Gastrocnemius medialis (tissue), 4 donors: ENCODE measurements around the gene FLT3.

ENCODE experiments used
- POLR2A ChIP-seq, 2 donors: fragments of 450-650 bp; IDR thresholded peaks; one replicate each; pipeline ENCODE4 v1.6.1; 2017; ENCODE audit warnings: antibody characterized with exemption in 2 of 2, mild to moderate bottlenecking in 2 of 2, moderate library complexity in 2 of 2
- TF ChIP-seq, protein P1 (sequence below), 5 experiments: fragments of 450-650 bp in 3 of 5; fragments of 200-600 bp in 2 of 5; sonication (generic) in 2 of 5; IDR thresholded peaks in 4 of 5; conservative IDR thresholded peaks in 1 of 5; 1 replicate in 4 of 5; 2 replicates in 1 of 5; pipeline ENCODE4 v1.5.1; 2016 to 2019; ENCODE audit warnings: antibody characterized with exemption in 5 of 5, mild to moderate bottlenecking in 3 of 5, moderate library complexity in 3 of 5

DNA sequence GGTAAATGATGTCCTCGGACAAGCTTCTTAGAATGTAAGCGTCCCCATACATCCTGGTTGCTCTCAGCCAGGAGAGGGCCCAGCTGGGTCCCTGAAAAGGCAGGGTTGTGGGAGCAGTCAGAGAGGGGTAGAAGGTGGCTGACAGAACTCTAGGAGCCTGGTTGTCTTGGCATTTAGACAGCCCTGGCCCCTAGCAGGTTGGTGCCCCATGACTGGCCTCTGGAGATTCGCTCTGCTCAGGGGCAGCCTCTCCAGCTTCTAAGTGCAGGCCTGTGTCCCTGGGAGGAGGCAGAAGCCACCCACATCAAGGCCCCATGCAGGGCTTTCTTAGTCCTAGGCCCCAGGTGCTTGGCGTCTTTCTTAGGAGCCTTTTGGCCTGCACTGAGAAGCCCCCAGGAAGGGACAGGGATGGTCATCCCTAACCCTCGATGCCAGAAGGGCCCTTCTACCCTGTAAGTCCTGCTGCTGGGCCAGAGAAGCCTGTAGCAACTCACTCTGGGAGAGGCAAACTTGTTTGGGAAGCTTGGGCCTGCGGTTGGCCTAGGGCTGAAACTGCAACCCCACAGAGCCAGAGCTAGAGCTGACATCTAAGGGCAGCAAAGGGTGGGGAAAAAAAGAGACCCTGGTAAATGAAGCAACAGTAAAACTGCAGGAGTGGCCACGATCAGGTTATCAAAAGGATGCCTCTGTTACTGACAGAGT is 128.4 kb downstream of the FLT3 start:
- no peak for TF ChIP-seq POLR2A (IDR thresholded peaks at IDR 0.05)
- TF ChIP-seq, protein P1, sequence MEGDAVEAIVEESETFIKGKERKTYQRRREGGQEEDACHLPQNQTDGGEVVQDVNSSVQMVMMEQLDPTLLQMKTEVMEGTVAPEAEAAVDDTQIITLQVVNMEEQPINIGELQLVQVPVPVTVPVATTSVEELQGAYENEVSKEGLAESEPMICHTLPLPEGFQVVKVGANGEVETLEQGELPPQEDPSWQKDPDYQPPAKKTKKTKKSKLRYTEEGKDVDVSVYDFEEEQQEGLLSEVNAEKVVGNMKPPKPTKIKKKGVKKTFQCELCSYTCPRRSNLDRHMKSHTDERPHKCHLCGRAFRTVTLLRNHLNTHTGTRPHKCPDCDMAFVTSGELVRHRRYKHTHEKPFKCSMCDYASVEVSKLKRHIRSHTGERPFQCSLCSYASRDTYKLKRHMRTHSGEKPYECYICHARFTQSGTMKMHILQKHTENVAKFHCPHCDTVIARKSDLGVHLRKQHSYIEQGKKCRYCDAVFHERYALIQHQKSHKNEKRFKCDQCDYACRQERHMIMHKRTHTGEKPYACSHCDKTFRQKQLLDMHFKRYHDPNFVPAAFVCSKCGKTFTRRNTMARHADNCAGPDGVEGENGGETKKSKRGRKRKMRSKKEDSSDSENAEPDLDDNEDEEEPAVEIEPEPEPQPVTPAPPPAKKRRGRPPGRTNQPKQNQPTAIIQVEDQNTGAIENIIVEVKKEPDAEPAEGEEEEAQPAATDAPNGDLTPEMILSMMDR (IDR thresholded peaks at IDR 0.05 in 4 of 5, conservative IDR thresholded peaks at IDR 0.05 in 1 of 5), result no peak
